NCI-H2196 (cell line): ENCODE measurements around the gene MAL.

Experiments
- DNase-seq: peaks from one replicate; lab custom pipeline; 2025; ENCODE audit not compliant: unreplicated experiment; lab: John Stamatoyannopoulos, UW

The MAL gene

GRCh38 chr2:95025406-95026319 is at the start of gene MAL:
Gene MAL, plus strand, starts transcription at chr2:95025708. Its CDS starts 85 bp downstream, at chr2:95025793.
- no peak for DNase-seq

- no peak for DNase-seq
Observed at GRCh38 chr2:94977826-94978225, 47.7 kb upstream of the MAL start.

DNA sequence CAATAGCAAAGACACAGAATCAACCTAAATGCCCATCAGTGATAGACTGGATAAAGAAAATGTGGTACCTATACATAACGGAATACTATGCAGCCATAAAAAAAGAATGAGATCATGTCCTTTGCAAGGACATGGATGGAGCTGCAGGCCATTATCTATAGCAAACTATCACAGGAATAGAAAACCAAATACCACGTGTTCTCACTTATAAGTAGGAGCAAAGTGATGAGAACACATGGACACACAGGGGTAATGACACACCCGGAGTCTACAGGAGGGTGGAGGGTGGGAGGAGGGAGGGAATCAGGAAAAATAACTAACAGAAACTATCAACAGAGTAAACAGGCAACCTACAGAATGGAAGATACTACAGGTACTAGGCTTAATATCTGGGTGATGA is 46.6 kb upstream of the MAL start:
- no peak for DNase-seq

- no peak for DNase-seq
Observed at GRCh38 chr2:94979406-94980375, 45.8 kb upstream of the MAL start.

DNA sequence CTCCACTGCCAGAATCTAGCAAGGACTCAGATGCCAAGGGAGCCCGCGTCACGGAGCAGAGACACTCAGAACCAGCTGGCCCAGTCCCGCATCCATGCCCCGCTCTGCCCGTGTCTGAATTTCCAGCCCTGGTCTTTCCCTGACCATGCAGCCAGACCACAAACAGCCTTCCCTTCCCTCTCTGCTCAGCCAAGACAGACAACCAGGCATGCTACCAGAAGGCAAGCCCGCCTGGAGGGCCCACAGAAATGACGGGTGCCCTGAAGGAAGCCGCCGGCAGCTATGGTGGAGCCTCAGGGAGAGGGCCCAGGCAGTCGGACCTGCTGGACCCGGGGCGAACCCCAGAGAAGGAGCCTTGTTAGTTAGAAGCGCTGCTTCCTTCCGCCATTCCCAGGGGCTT is 45.1 kb upstream of the MAL start:
- DNase-seq, result no peak

DNA sequence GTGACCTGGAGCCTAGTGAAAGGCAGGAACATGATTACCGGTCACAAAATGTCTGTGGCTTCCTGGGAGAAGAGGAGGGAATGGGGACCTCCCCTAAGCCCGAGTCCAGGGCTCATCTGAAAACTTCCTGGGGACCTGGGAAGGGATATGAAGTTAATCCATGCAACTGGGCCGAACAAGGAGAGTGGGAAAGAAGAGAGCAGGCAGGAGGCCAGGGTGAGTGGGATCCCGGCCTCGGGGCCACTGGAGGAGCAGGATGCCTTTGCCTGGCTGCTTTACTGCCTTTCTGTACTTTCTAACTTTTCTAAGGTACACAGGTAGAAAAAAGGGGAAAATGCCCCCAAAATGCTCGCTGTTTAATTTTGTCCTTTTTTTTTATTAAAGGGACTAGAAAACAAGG is 43.4 kb upstream of the MAL start:
- no peak for DNase-seq

- DNase-seq, result no peak
Observed at GRCh38 chr2:94982675-94983074, 42.8 kb upstream of the MAL start.

DNA sequence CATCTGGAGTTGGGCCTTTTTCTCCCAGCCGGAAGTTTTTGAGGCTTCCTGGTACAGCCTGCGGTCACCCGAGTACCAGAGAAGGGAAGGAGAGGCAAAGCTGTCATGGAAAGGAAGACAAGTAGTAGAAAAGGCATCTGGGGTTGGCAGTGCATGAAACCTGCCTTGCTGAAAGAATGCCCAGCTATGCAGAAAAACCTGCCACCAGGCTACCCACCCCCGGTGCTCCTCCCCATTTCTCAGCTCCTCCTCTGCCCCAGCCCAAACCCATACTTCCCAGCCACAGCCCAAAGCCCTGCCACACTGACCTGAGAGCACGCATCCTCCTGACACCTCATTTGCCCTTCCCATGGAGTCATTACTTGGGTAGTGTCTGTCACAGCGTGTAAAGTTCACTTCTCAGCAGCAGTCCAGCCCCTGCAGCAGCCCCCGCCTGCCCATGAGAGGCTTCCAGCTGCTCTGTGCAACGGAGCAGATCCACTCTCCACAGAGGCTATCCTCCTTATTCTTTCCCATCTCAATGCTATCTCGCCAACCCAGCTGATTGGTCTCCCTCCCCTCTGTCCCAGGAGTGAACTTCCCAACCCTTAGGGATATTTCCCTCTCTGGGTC is 40.4 kb upstream of the MAL start:
- DNase-seq, result no peak

GRCh38 chr2:94985636-94986035 is 39.9 kb upstream of the MAL start:
- no peak for DNase-seq

DNA sequence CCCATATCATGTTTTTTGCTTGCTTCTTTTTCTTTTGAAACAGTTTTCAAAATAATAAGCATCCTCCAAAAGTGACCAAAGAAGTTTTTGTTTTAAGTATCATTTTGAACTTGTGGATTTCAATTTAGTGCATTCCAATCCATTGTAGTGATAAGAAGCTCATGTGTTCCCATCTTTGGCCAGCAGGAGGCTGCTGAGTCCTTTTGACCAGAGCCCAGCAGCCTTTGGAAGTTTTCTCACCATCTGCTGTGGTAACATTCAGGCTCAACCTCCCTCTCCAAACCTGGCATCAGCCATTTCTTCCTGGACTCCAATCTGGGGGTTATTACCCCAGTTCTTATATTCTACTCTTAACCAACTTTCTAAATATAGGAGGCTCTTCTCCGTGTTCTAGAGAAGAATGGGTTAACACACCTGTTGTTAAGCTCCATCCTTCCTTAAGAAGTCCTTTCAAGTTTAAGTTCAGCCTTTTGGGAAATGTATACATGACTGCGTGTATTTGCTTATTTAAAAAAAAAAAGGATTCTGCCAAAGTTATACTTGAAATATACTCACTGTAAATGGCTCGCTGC is 39.0 kb upstream of the MAL start:
- DNase-seq, result peak; percentile 53

GRCh38 chr2:94987074-94988020 is 38.2 kb upstream of the MAL start:
- DNase-seq, result no peak

DNA sequence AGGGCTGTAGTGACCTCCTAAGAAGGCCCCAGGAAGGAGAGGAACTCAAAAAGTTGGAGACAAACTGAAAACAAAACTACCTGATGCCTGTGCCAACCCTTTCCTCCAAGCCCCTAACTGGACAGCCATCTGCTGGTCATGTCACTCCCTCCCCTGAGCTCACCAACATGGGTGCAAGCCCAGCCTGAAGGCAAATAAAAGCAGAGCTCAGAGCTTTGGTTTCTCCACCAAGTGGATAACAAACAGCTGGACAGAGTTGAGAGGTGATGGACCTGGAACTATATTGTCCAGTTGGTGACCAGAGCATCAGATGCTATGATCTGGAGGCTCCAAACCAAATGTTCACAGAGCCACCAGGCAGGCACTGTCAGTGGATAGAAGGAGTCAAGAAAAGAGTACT is 34.6 kb upstream of the MAL start:
- DNase-seq, result no peak

DNA sequence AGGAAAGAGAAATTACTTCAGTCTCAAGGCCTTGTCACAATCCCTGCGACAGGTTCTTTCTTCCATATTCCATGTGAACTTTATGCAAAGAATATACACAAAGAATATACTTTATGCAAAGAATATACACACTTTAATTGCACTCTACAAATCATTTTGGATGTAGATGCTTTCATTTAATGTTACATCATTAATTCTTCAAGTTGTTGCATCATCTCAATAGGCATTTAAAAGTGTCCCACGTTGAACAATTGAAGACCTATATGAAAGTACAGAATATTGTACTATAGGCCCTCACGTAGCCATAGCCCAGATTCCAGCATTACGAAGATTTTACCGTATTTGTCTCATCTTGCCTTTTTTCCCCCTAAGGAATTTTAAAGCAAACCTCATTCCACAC is 33.1 kb upstream of the MAL start:
- no peak for DNase-seq

DNA sequence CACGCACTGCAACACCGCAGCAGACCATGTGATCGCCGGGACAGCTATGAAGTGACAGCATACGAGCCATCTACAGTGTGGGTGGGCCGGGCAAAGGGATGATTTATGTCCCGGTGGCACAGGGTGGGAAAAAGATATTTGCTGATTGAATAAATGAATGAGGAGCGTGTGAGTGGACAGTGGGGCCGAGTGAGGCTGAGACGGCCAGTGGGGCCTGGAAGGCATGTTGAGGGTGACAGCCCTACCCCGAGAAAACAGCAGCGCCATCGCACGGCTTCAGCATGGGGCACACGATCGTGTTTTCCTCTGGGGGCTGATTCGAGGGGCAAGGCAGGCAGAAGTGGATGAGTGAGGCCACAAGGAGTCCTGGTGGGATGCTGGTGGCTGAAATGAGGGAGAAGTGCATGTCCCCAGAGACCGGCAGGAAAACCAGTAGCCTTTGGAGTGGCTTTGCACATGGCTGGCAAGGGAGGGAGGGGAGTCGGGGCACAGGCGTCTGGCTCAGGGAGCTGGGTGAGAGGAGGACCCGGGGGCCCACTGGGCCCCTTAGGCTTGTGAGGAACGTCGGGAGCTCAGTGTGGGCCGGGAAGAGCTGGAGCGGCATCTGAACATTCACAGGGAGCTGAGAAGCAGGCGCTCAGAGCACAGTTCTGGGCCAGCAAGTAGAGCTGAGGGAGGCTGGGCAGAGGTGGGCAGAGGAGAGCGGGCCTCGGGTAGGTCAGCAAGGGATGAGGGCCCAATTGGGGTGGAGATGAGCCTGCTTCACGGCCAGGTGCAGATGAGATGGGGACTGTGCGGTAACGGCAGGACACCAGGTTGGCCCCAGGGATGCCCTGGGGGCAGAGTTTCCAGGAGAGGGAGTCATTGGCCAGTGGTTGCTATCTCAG is 32.1 kb upstream of the MAL start:
- DNase-seq, result no peak

DNA sequence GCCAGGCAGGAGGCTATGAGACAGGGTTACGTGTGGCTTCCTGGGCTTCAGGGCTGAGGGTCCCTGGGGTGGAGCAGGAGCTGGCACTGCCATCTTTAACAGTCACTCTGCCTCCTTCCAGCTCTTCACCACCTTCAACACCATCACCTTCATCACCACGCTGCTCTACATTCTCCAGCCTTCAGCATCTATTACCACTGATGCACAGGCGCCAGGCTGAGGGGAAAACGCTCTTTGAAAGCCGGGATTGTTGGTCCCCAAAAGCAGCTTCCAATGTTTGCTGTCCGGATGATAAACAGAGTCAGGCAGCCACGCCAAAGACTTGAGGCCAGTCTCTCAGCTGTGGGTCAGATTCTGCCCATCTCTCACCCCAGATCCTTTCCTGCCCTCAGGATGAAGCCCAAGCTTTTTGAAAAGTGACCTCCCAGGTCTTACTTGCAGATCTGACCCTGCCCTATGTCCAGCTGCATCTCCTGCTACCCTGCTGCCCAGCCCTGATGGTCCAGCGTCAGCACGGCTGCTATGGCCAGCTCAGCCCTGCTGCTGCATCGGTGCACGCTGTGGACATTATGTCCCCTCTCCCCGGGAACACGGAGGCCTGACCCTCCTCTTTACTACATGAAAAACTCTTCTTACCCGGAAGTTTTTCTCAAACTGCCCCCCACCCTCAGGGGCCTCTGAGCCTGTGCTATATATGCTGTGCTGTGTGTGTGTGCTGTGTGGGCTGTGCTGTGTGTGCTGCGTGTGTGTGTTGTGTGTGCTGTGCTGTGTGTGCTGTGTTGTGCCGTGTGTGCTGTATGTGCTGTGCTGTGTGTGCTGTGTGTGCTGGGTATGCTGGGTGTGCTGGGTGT is 31.2 kb upstream of the MAL start:
- DNase-seq, result no peak

- DNase-seq, result no peak
Observed at GRCh38 chr2:94994914-94995552, 30.5 kb upstream of the MAL start.

GRCh38 chr2:94995553-94996304 is 29.8 kb upstream of the MAL start:
- DNase-seq, result no peak
